IPS DF 4.7 (cell line): ENCODE data around the gene NUBPL.
"Not testable (repeated sequence)": the region's sequence is repeated elsewhere in the genome, so short reads cannot be mapped to it uniquely, and the experiment has no call there.

Experiments
- DNase-seq: peaks from one replicate; pipeline ENCODE4 v3.0.0-alpha.2; 2013; ENCODE audit warnings: low spot score; ENCODE audit errors: extremely low read depth

The NUBPL gene

DNA sequence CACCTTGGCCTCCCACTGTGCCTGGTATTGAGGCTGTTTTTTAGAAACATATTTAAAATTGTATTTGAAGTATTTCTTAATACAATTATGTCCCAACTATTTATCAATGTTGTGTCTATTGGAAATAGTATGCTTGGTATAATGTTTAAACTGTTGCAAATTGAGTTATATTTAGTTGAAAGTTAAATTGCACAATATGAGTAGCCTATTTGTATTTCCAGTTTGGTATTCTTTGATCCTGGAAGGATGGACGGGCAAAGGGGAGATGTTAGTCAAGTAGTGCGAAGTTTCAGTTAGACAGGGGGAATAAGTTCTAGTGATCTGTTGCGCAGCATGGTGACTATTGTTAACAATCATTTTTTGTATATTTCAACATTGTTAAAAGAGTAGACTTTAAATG is 111.5 kb downstream of the NUBPL start:
- no peak for DNase-seq

GRCh38 chr14:31677052-31677451 is 115.8 kb downstream of the NUBPL start:
- DNase-seq = no peak

DNA sequence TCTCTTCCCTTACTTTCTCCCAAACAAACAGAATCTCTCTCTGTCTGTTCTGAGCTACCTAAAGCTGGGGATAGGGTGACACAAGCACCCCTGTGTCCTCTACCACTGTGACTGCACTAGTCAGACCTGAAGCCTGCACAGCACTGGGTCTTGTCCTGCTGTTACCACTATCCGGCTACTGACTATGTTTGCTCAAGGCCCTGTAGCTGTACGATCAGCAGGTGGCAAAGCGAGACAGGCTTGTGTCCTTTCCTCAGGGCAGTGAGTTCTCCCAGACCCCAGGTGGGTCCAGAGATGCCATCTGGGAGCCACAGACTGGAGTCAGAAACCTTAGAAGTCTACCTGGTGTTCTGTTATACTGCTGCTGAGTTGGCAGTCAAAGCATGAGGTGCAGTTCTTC is 116.4 kb downstream of the NUBPL start:
- no peak for DNase-seq

- no peak for DNase-seq
Measured at GRCh38 chr14:31678421-31679249, 117.4 kb downstream of the NUBPL start.

- no peak for DNase-seq
Measured at GRCh38 chr14:31682768-31683167, 121.6 kb downstream of the NUBPL start.

- no peak for DNase-seq
Measured at GRCh38 chr14:31687726-31688125, 126.5 kb downstream of the NUBPL start.

- DNase-seq = no peak
Measured at GRCh38 chr14:31690056-31690455, 128.9 kb downstream of the NUBPL start.

- no peak for DNase-seq
Measured at GRCh38 chr14:31692376-31692781, 131.2 kb downstream of the NUBPL start.

- DNase-seq = no peak
Measured at GRCh38 chr14:31696378-31696777, 135.2 kb downstream of the NUBPL start.

DNA sequence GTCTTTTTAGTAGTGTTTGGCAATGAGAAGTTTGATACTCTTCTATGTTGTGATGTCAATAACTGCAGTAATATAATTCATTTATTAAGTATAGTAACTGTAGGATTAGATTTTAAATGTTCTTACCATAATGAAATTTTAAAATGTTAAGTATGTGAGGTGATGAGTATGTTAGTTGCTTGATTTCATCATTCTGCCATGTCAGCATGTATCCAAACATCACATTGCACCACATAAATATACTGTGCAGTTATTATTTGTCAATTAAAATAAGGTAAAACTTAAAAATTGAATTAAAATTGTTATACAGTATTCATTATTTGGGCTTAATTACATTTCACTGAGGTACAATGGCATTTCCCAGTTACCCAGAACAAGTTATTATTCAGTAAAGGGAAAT is 138.6 kb downstream of the NUBPL start:
- DNase-seq = no peak

GRCh38 chr14:31700282-31701074 is 139.3 kb downstream of the NUBPL start:
- no peak for DNase-seq

DNA sequence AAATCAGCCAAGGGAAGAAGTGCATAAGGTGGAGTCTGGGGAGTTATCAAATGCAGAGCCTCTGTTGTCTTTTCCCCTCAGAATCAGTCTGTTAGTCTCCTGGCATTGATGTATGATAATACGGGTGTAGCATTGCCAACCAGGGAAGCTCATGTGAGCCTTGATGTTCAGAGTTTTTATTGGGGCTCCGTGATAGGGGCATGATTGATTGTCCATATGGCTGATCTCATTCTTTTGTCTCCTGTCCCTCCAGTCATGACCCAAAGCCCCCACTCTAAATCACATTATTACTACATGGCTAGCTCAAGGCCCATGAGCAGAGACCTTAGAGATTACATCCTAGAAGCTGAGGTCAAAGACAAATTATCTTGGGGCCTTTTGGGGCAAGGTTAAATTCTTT is 140.9 kb downstream of the NUBPL start:
- no peak for DNase-seq

DNA sequence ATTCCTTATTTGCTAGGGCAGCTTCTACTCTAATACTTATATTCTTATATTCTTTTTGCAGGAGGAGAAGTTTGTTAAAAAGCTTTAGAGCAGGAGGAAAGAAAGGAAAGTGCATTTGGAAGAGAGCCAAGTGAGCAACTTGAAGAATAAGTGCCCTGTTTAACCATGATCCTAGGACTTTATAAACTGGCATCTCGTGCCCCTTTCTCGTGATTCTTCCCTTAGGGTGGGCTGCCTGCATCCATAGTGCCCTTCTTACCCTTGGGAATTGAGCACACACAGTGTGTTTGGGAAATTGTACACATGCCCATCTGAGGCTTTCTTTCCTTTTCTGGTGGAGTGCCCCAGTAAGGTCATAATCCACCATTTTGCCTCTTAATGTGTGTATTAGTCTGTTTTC is 141.9 kb downstream of the NUBPL start:
- DNase-seq = no peak

GRCh38 chr14:31705731-31706130 is 144.5 kb downstream of the NUBPL start:
- DNase-seq = no peak

DNA sequence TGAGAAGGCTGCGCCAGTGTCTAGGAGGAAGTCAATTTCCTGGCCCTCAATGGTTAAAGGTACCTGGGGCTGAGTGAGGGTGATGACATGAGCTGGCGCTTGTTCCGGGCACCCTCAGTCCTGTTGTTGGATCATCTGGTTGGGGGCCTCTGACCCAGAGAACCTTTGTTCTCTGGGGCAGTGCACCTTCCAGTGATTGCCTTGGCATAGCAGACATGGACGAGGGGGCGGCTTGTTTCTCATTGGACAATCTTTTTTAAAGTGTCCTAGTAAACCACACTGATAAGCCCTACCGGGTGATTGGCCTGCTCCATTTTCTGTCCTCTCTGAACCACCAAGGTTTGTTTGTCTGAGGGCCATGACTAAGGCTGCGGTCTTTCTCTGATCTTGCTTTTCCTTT is 147.5 kb downstream of the NUBPL start:
- not testable (repeated sequence) for DNase-seq

DNA sequence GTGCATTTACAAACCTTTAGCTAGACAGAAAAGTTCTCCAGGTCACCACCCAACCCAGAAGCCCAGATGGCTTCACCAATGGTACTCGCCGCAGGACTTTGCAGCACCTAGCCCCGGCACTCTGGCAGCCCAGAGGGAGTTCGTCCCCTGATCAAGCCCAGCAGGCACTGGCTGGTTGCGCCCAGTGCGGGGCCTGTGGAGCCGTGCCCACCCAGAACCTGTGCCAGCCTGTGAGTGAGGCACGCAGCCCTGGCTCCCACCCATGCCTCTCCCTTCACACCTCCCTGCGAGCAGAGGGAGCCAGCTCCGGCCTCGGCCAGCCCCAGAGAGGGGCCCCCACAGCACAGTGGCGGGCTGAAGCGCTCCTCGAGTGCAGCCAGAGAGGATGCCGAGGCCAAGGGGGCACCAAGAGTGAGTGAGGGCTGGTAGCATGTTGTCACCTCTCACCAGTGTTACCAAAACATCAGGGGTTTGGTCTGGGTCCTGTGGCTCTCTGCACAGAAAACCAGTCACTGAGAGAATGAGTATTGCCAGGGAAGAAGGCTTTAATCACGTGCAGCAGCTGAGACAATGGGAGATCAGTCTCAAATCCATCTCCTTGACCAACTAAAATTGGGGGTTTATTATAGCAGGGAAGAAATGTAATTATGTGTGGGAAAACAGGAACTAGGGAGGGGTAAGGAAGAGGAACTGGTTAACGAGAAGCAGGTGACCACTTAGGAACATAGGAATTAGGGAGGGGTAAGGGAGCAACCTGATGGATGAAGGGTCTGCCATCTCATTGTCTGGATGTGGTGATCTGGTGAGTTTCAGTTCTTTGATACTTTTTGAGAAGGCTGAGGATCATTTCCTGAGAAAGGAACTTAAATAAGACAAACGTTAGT is 151.3 kb downstream of the NUBPL start:
- DNase-seq = no peak

DNA sequence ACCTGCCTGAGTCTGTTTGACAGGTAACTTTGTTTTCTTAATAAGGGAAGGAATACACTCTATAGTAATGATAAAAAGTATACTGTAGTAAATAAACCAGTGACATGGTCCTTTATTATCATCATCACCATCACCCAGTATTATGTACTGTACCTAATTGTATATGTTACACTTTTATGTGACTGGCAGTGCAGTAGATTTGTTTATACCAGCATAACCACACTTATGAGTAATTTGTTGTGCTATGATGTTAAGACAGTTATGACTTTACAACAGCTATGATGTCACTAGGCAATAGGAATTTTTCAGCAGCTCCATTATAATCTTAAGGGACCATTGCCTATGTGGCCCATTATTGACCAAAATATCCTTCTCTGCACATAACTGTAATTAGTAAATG is 155.0 kb downstream of the NUBPL start:
- DNase-seq = no peak

DNA sequence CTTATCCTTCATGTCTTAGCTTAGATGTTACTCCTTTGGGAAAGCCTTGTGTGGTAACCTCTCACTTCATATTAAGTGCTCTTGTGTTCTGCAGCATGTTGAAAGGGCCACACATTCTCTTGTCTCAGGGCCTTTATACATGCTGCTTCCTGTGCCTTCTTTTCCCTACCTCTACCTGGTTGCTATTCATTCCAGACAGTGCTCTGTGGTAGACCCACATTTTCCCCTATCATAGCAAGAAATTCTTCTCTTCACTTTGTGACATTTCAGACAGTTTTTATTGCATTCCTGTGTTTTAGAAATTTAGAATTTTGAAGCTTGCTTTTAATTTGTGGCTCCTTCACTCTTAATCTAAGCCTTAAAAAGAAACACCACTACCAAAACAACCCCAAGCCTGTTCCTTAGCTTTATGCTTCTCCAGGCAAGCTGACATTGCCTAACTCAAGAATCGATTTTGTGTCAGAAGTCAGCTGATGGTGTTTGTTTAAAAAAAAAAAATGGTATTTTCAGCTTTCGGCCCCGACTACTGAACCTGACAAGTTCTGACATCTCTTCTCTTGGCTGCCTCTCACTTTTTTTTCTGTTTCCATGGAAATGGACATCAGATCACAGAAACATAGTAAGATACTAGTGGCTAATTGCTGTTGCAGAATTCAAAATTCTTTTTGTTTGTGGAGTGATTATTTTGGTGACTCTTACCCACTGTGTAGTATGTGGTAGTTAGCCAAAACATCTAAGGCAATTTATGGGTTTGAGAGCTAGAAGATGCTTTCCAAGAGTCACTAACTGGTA is 156.3 kb downstream of the NUBPL start:
- no peak for DNase-seq

DNA sequence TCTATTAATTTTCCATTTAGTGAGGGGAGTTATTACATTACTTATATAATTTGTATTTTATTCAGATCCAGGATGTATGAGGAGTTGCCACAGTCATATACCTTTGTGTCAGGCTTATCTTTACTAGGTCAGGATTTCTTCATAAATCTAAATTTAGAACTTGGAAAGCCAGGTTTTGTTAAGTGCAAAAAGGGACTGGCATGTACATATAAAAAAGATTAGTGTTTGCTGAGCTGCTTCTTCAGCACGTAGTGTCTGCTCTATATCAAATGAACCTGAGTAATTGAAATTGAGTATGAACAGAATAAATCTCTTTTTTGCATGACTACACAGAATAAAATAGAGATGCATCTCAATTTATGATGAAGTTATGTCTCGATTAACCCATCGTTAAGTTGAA is 157.4 kb downstream of the NUBPL start:
- DNase-seq = no peak

- no peak for DNase-seq
Measured at GRCh38 chr14:31718985-31719384, 157.8 kb downstream of the NUBPL start.

DNA sequence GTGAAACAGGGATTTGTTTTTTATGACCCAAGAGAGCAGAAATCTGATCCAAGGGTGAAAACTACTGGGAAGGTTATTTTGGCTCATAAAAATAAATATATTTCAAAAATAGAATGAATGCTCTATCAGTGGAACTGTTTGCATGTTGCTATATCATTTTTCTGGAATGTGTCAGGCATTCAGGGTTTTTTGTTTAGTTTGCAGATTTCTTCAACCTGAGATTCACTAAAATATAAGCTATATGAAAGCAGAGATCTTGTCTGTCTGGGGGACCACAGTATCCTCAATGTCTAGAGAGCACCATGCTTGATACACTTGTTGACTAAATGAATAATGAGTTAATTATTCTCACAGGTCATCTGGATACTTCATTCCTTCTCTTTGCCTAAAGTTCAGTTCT is 165.1 kb downstream of the NUBPL start:
- DNase-seq = no peak
